NK-92 treated with Interleukin-12 subunit alpha and Interleukin-12 subunit beta, amount 100 ng/mL, for 24 hours (cell line): ENCODE results near the gene OTX1.
"Not testable (repeated sequence)": the region's sequence is repeated elsewhere in the genome, so short reads cannot be mapped to it uniquely, and the experiment has no call there.

Source experiments
- DNase-seq: peaks from one replicate; lab custom pipeline; 2025; lab: John Stamatoyannopoulos, UW

The OTX1 gene

GRCh38 chr2:63050334-63051041 is at the start of gene OTX1:
Gene OTX1 (plus strand): TSS chr2:63050830. CDS start chr2:63052991, 2,161 bp downstream.
- no peak for DNase-seq

- no peak for DNase-seq
Observed at GRCh38 chr2:63001576-63001975, 49.1 kb upstream of the OTX1 start.

GRCh38 chr2:63003351-63003750 is 47.3 kb upstream of the OTX1 start:
- DNase-seq = no peak

GRCh38 chr2:63007813-63008458 is 42.7 kb upstream of the OTX1 start:
- DNase-seq = no peak

- no peak for DNase-seq
Observed at GRCh38 chr2:63008838-63009237, 41.8 kb upstream of the OTX1 start.

GRCh38 chr2:63009490-63009889 is 41.1 kb upstream of the OTX1 start:
- DNase-seq = no peak

GRCh38 chr2:63012541-63012940 is 38.1 kb upstream of the OTX1 start:
- DNase-seq = no peak

- no peak for DNase-seq
Observed at GRCh38 chr2:63013438-63013837, 37.2 kb upstream of the OTX1 start.

GRCh38 chr2:63015389-63015788 is 35.2 kb upstream of the OTX1 start:
- no peak for DNase-seq

GRCh38 chr2:63018439-63018838 is 32.2 kb upstream of the OTX1 start:
- DNase-seq = no peak

- not testable (repeated sequence) for DNase-seq
Observed at GRCh38 chr2:63019686-63020085, 30.9 kb upstream of the OTX1 start.

- DNase-seq = no peak
Observed at GRCh38 chr2:63023444-63023843, 27.2 kb upstream of the OTX1 start.

GRCh38 chr2:63027220-63027619 is 23.4 kb upstream of the OTX1 start:
- no peak for DNase-seq

GRCh38 chr2:63029058-63029457 is 21.6 kb upstream of the OTX1 start:
- no peak for DNase-seq

GRCh38 chr2:63034526-63034925 is 16.1 kb upstream of the OTX1 start:
- DNase-seq = no peak

- DNase-seq = no peak
Observed at GRCh38 chr2:63035169-63035568, 15.5 kb upstream of the OTX1 start.

GRCh38 chr2:63035660-63036059 is 15.0 kb upstream of the OTX1 start:
- DNase-seq = no peak

- no peak for DNase-seq
Observed at GRCh38 chr2:63038034-63038433, 12.6 kb upstream of the OTX1 start.

- no peak for DNase-seq
Observed at GRCh38 chr2:63040586-63040985, 10.0 kb upstream of the OTX1 start.

- no peak for DNase-seq
Observed at GRCh38 chr2:63041592-63041991, 9.0 kb upstream of the OTX1 start.

GRCh38 chr2:63044362-63045327 is 6.0 kb upstream of the OTX1 start:
- no peak for DNase-seq

- no peak for DNase-seq
Observed at GRCh38 chr2:63046552-63046951, 4.1 kb upstream of the OTX1 start.

- DNase-seq = no peak
Observed at GRCh38 chr2:63046961-63047320, 3.7 kb upstream of the OTX1 start.
